HEK293 (cell line): ENCODE measurements around the gene PRPF31.

Experiments
- GLI2 ChIP-seq: fragments of 450-650 bp; formaldehyde crosslinking; IDR thresholded peaks from 2 replicates; pipeline ENCODE4; 2017; ENCODE audit warnings: missing biosample characterization, missing genetic modification characterization, low read depth, borderline replicate concordance
- KLF1 ChIP-seq: fragments of 450-650 bp; formaldehyde crosslinking; IDR thresholded peaks from 2 replicates; pipeline ENCODE4 v1.5.1; 2016; ENCODE audit warnings: missing biosample characterization, missing genetic modification characterization
- KLF7 ChIP-seq: fragments of 450-650 bp; formaldehyde crosslinking; IDR thresholded peaks from 2 replicates; pipeline ENCODE4 v1.5.1; 2016; ENCODE audit warnings: missing biosample characterization, missing genetic modification characterization, borderline replicate concordance
- SP7 ChIP-seq: fragments of 450-650 bp; formaldehyde crosslinking; IDR thresholded peaks from 2 replicates; pipeline ENCODE4 v1.5.1; 2016; ENCODE audit warnings: missing biosample characterization, missing genetic modification characterization
- WT1 ChIP-seq: fragments of 450-650 bp; formaldehyde crosslinking; IDR thresholded peaks from 2 replicates; pipeline ENCODE4 v1.5.1; 2016; ENCODE audit warnings: missing biosample characterization, missing genetic modification characterization
- ZBTB1 ChIP-seq: fragments of 450-650 bp; formaldehyde crosslinking; IDR thresholded peaks from 2 replicates; pipeline ENCODE4 v1.5.1; 2016; ENCODE audit warnings: missing biosample characterization, missing genetic modification characterization
- ZBTB17 ChIP-seq: fragments of 450-650 bp; formaldehyde crosslinking; IDR thresholded peaks from 2 replicates; pipeline ENCODE4 v1.5.1; 2016; ENCODE audit warnings: missing biosample characterization, missing genetic modification characterization
- ZBTB21 ChIP-seq: fragments of 450-650 bp; formaldehyde crosslinking; IDR thresholded peaks from 2 replicates; pipeline ENCODE4 v1.5.1; 2017; ENCODE audit warnings: missing biosample characterization, missing genetic modification characterization
- ZBTB6 ChIP-seq: fragments of 450-650 bp; formaldehyde crosslinking; IDR thresholded peaks from 2 replicates; pipeline ENCODE4 v1.5.1; 2017; ENCODE audit warnings: missing biosample characterization, missing genetic modification characterization
- ZEB2 ChIP-seq: fragments of 450-650 bp; formaldehyde crosslinking; IDR thresholded peaks from 2 replicates; pipeline ENCODE4 v1.5.1; 2016; ENCODE audit warnings: missing biosample characterization, missing genetic modification characterization
- ZNF133 ChIP-seq: fragments of 450-650 bp; formaldehyde crosslinking; IDR thresholded peaks from 2 replicates; pipeline ENCODE4 v1.5.1; 2016; ENCODE audit warnings: missing biosample characterization, missing genetic modification characterization
- ZNF146 ChIP-seq: fragments of 450-650 bp; formaldehyde crosslinking; IDR thresholded peaks from 2 replicates; pipeline ENCODE4 v1.5.1; 2016; ENCODE audit warnings: missing biosample characterization, missing genetic modification characterization
- ZNF274 ChIP-seq, 2 experiments: fragments of 200-500 bp in 1 of 2; fragments of 450-650 bp in 1 of 2; sonication (Bioruptor generic) in 1 of 2; formaldehyde crosslinking in 1 of 2; IDR thresholded peaks; 2 replicates each; pipeline versions ENCODE4 v1.5.1 to v1.6.1; 2014 to 2016; ENCODE audit warnings: borderline replicate concordance in 1 of 2, inconsistent platforms in 1 of 2, low read length in 1 of 2, missing biosample characterization in 1 of 2, missing genetic modification characterization in 1 of 2
- ZNF280C ChIP-seq: fragments of 450-650 bp; formaldehyde crosslinking; IDR thresholded peaks from 2 replicates; pipeline ENCODE4 v1.5.1; 2016; ENCODE audit warnings: missing biosample characterization, missing genetic modification characterization
- ZNF280D ChIP-seq: fragments of 450-650 bp; formaldehyde crosslinking; IDR thresholded peaks from 2 replicates; pipeline ENCODE4 v1.5.1; 2016; ENCODE audit warnings: missing biosample characterization, missing genetic modification characterization
- ZNF354C ChIP-seq: fragments of 450-650 bp; formaldehyde crosslinking; IDR thresholded peaks from 2 replicates; pipeline ENCODE4 v1.5.1; 2016; ENCODE audit warnings: missing biosample characterization, missing genetic modification characterization, low read depth, borderline replicate concordance
- ZNF391 ChIP-seq: fragments of 450-650 bp; formaldehyde crosslinking; IDR thresholded peaks from 2 replicates; pipeline ENCODE4 v1.5.1; 2016; ENCODE audit warnings: low read depth, missing biosample characterization, missing genetic modification characterization, borderline replicate concordance
- ZNF394 ChIP-seq: fragments of 450-650 bp; formaldehyde crosslinking; IDR thresholded peaks from 2 replicates; pipeline ENCODE4 v1.5.1; 2016; ENCODE audit warnings: missing biosample characterization, missing genetic modification characterization, mild to moderate bottlenecking, moderate library complexity, borderline replicate concordance
- ZNF423 ChIP-seq: fragments of 450-650 bp; formaldehyde crosslinking; IDR thresholded peaks from 2 replicates; pipeline ENCODE4 v1.5.1; 2016; ENCODE audit warnings: missing biosample characterization, missing genetic modification characterization
- ZNF530 ChIP-seq: fragments of 450-650 bp; formaldehyde crosslinking; IDR thresholded peaks from 2 replicates; pipeline ENCODE4 v1.5.1; 2016; ENCODE audit warnings: low read depth, missing biosample characterization, missing genetic modification characterization
- ZNF639 ChIP-seq: fragments of 450-650 bp; formaldehyde crosslinking; IDR thresholded peaks from 2 replicates; pipeline ENCODE4 v1.5.1; 2016; ENCODE audit warnings: missing biosample characterization, missing genetic modification characterization
- ZNF658 ChIP-seq: fragments of 450-650 bp; formaldehyde crosslinking; IDR thresholded peaks from 2 replicates; pipeline ENCODE4; 2016; ENCODE audit warnings: missing biosample characterization, missing genetic modification characterization
- ZNF768 ChIP-seq: fragments of 450-650 bp; formaldehyde crosslinking; IDR thresholded peaks from 2 replicates; pipeline ENCODE4 v1.5.1; 2018; ENCODE audit warnings: missing biosample characterization, mild to moderate bottlenecking, missing genetic modification characterization
- ZNF776 ChIP-seq: fragments of 450-650 bp; formaldehyde crosslinking; IDR thresholded peaks from 2 replicates; pipeline ENCODE4 v1.5.0; 2017; ENCODE audit warnings: missing biosample characterization, missing genetic modification characterization, borderline replicate concordance
- ZSCAN16 ChIP-seq: fragments of 450-650 bp; formaldehyde crosslinking; IDR thresholded peaks from 2 replicates; pipeline ENCODE4 v1.5.1; 2016; ENCODE audit warnings: missing biosample characterization, missing genetic modification characterization
- ZSCAN23 ChIP-seq: fragments of 450-650 bp; formaldehyde crosslinking; IDR thresholded peaks from 2 replicates; pipeline ENCODE4 v1.5.1; 2016; ENCODE audit warnings: missing biosample characterization, missing genetic modification characterization
- TF ChIP-seq, protein P1 (sequence below): fragments of 450-650 bp; formaldehyde crosslinking; IDR thresholded peaks from 2 replicates; pipeline ENCODE4 v1.5.1; 2017; ENCODE audit warnings: missing biosample characterization, mild to moderate bottlenecking, missing genetic modification characterization, moderate library complexity
- TF ChIP-seq, protein P2 (sequence below): fragments of 450-650 bp; formaldehyde crosslinking; IDR thresholded peaks from 2 replicates; pipeline ENCODE4 v1.5.1; 2016; ENCODE audit warnings: missing biosample characterization, missing genetic modification characterization

Gene PRPF31

GRCh38 chr19:54102421-54103169 lies 13.0 kb upstream of the PRPF31 start, which contains the start of gene NDUFA3 (continued):
- TF ChIP-seq, protein P1, sequence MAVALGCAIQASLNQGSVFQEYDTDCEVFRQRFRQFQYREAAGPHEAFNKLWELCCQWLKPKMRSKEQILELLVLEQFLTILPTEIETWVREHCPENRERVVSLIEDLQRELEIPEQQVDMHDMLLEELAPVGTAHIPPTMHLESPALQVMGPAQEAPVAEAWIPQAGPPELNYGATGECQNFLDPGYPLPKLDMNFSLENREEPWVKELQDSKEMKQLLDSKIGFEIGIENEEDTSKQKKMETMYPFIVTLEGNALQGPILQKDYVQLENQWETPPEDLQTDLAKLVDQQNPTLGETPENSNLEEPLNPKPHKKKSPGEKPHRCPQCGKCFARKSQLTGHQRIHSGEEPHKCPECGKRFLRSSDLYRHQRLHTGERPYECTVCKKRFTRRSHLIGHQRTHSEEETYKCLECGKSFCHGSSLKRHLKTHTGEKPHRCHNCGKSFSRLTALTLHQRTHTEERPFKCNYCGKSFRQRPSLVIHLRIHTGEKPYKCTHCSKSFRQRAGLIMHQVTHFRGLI (tag by site-specific recombination) = no peak
- TF ChIP-seq ZBTB1 (no peak), ZNF639 (tag by site-specific recombination) (no peak), SP7 (tag by site-specific recombination) (peak; percentile 69), ZNF768 (tag by site-specific recombination) (no peak), ZNF423 (tag by site-specific recombination) (no peak), ZBTB21 (tag by site-specific recombination) (no peak), ZSCAN16 (tag by site-specific recombination) (no peak), ZNF391 (tag by site-specific recombination) (no peak), ZNF530 (no peak), ZEB2 (tag by site-specific recombination) (0 out of 2 replicates have a peak, but pooled peaks have one; percentile 47), KLF7 (tag by site-specific recombination) (no peak), ZNF776 (tag by site-specific recombination) (no peak), ZBTB6 (tag by site-specific recombination) (peak; percentile 48; the same call in 1 of the 2 replicates), ZNF280C (tag by site-specific recombination) (no peak), ZNF354C (no peak), ZNF274 (IDR thresholded peaks at IDR 0.05; ENCODE audit: low read length) (no peak), ZNF274 (tag by site-specific recombination; IDR thresholded peaks at IDR 0.05; ENCODE audit: borderline replicate concordance) (no peak), GLI2 (no peak), ZSCAN23 (tag by site-specific recombination) (no peak), ZNF146 (0 out of 2 replicates have a peak, but pooled peaks have one; percentile 15), ZNF394 (tag by site-specific recombination) (peak; percentile 55; the same call in 1 of the 2 replicates), ZNF280D (tag by site-specific recombination) (peak; percentile 9; the same call in 1 of the 2 replicates), ZBTB17 (tag by site-specific recombination) (peak; percentile 41), ZNF658 (tag by site-specific recombination) (no peak), ZNF133 (tag by site-specific recombination) (no peak), KLF1 (tag by site-specific recombination) (no peak), WT1 (no peak)
- TF ChIP-seq, protein P2, sequence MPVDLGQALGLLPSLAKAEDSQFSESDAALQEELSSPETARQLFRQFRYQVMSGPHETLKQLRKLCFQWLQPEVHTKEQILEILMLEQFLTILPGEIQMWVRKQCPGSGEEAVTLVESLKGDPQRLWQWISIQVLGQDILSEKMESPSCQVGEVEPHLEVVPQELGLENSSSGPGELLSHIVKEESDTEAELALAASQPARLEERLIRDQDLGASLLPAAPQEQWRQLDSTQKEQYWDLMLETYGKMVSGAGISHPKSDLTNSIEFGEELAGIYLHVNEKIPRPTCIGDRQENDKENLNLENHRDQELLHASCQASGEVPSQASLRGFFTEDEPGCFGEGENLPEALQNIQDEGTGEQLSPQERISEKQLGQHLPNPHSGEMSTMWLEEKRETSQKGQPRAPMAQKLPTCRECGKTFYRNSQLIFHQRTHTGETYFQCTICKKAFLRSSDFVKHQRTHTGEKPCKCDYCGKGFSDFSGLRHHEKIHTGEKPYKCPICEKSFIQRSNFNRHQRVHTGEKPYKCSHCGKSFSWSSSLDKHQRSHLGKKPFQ (tag by site-specific recombination) = no peak
